ENCODE results near the gene ATP11B. TPM values are rescaled to one million over a fixed set of nuclear protein-coding genes. Genes with fewer than 3 reads are reported as not detected.

ATP11B gene
- total RNA-seq, 1 donor from 2014 or later: 73.9 TPM

GRCh38 chr3:182763896-182764295, 29.4 kb upstream of the ATP11B start:
- TF ChIP-seq CTCF (IDR thresholded peaks at IDR 0.05; ENCODE audit: unreplicated experiment): no peak
- H3K36me3 Mint-ChIP-seq: no peaks in the 10 kb centered on the region
- no peaks in the 10 kb centered on the region for H3K27me3 Mint-ChIP-seq (ENCODE audit: low read depth)
- H3K27ac Mint-ChIP-seq: no peak overlapping the region
- DNase-seq (ENCODE audit: low spot score in 2 of 2, unreplicated experiment in 2 of 2): no peak
- no peak overlapping the region for H3K4me3 Mint-ChIP-seq
- peaks cover 19% of the 10 kb centered on the region for H3K4me1 Mint-ChIP-seq
- no peaks in the 10 kb centered on the region for H3K9me3 Mint-ChIP-seq

- Mint-ChIP-seq H3K4me1 (peaks cover 20% of the 10 kb centered on the region), H3K36me3 (no peaks in the 10 kb centered on the region), H3K9me3 (no peaks in the 10 kb centered on the region), H3K27me3 (ENCODE audit: low read depth) (no peaks in the 10 kb centered on the region), H3K4me3 (no peak overlapping the region), H3K27ac (no peak overlapping the region)
- no peak for TF ChIP-seq CTCF (IDR thresholded peaks at IDR 0.05; ENCODE audit: unreplicated experiment)
- DNase-seq (ENCODE audit: low spot score in 2 of 2, unreplicated experiment in 2 of 2): no peak
These were observed 28.0 kb upstream of the ATP11B start for GRCh38 chr3:182765287-182765686.

GRCh38 chr3:182766099-182766498, 27.2 kb upstream of the ATP11B start:
- Mint-ChIP-seq H3K4me1 (peaks cover 13% of the 10 kb centered on the region), H3K27me3 (ENCODE audit: low read depth) (no peaks in the 10 kb centered on the region), H3K4me3 (no peak overlapping the region), H3K9me3 (no peaks in the 10 kb centered on the region), H3K36me3 (no peaks in the 10 kb centered on the region), H3K27ac (peak overlapping the region; percentile 61)
- no peak for TF ChIP-seq CTCF (IDR thresholded peaks at IDR 0.05; ENCODE audit: unreplicated experiment)
- no peak for DNase-seq (ENCODE audit: low spot score in 2 of 2, unreplicated experiment in 2 of 2)

- H3K27me3 Mint-ChIP-seq (ENCODE audit: low read depth): no peaks in the 10 kb centered on the region
- no peak for DNase-seq (ENCODE audit: low spot score in 2 of 2, unreplicated experiment in 2 of 2)
- H3K36me3 Mint-ChIP-seq: no peaks in the 10 kb centered on the region
- peaks cover 5% of the 10 kb centered on the region for H3K9me3 Mint-ChIP-seq
- no peak for TF ChIP-seq CTCF (IDR thresholded peaks at IDR 0.05; ENCODE audit: unreplicated experiment)
- H3K4me3 Mint-ChIP-seq: no peak overlapping the region
- H3K27ac Mint-ChIP-seq: peak overlapping the region; percentile 86
- peaks cover 12% of the 10 kb centered on the region for H3K4me1 Mint-ChIP-seq
These were observed 24.9 kb upstream of the ATP11B start for GRCh38 chr3:182768413-182768812.

GRCh38 chr3:182769673-182770072, 23.6 kb upstream of the ATP11B start:
- DNase-seq (ENCODE audit: low spot score in 2 of 2, unreplicated experiment in 2 of 2): no peak
- Mint-ChIP-seq H3K36me3 (no peaks in the 10 kb centered on the region), H3K9me3 (peaks cover 16% of the 10 kb centered on the region), H3K27ac (no peak overlapping the region), H3K4me3 (no peak overlapping the region), H3K27me3 (ENCODE audit: low read depth) (no peaks in the 10 kb centered on the region), H3K4me1 (peaks cover 12% of the 10 kb centered on the region)
- no peak for TF ChIP-seq CTCF (IDR thresholded peaks at IDR 0.05; ENCODE audit: unreplicated experiment)

- Mint-ChIP-seq H3K27me3 (ENCODE audit: low read depth) (peaks cover 12% of the 10 kb centered on the region), H3K4me1 (peaks cover 3% of the 10 kb centered on the region), H3K9me3 (peaks cover 6% of the 10 kb centered on the region), H3K36me3 (no peaks in the 10 kb centered on the region), H3K27ac (no peak overlapping the region), H3K4me3 (no peak overlapping the region)
- no peak for DNase-seq (ENCODE audit: low spot score in 2 of 2, unreplicated experiment in 2 of 2)
- no peak for TF ChIP-seq CTCF (IDR thresholded peaks at IDR 0.05; ENCODE audit: unreplicated experiment)
These were observed 11.2 kb upstream of the ATP11B start for GRCh38 chr3:182782149-182782548.
